Activated CD4-positive, alpha-beta memory T cell treated with anti-CD3 and anti-CD28 coated beads, Interleukin-2, amount 10 ng/mL, durations not matched to agents 7 days and 5 days (primary cell): Measurements from ENCODE around the gene RSAD2. TPM values are rescaled to one million over a fixed set of nuclear protein-coding genes. Genes with fewer than 3 reads are reported as not detected.
"Not testable (repeated sequence)": the region's sequence is repeated elsewhere in the genome, so short reads cannot be mapped to it uniquely, and the experiment has no call there.

ENCODE experiments used
- CTCF ChIA-PET: fragments of 350-600 bp; sonication (Branson Sonifier 250); formaldehyde crosslinking; loops from one replicate; lab custom pipeline; 2021; ENCODE audit warnings: antibody characterized with exemption, inconsistent platforms; lab: Charles Lee
- POLR2A ChIA-PET: fragments of 350-600 bp; sonication (Branson Sonifier 250); formaldehyde crosslinking; loops from one replicate; lab custom pipeline; 2021; ENCODE audit warnings: antibody characterized with exemption; lab: Charles Lee
- DNase-seq: peaks from one replicate; pipeline ENCODE4 v3.0.0-alpha.2; 2020
- H3K27ac Mint-ChIP-seq: one replicate; pipeline ENCODE4 v1.8.0; 2021; ENCODE audit warnings: mild to moderate bottlenecking, mixed read lengths
- H3K27me3 Mint-ChIP-seq: one replicate; pipeline ENCODE4 v1.8.0; 2021; ENCODE audit warnings: mixed read lengths
- H3K36me3 Mint-ChIP-seq: one replicate; pipeline ENCODE4 v1.8.0; 2021; ENCODE audit warnings: low read depth, mixed read lengths
- H3K4me1 Mint-ChIP-seq: one replicate; pipeline ENCODE4 v1.8.0; 2021; ENCODE audit warnings: mixed read lengths
- H3K4me3 Mint-ChIP-seq: one replicate; pipeline ENCODE4 v1.8.0; 2021; ENCODE audit warnings: mild to moderate bottlenecking, mixed read lengths
- H3K9me3 Mint-ChIP-seq: one replicate; pipeline ENCODE4 v1.8.0; 2021; ENCODE audit warnings: mixed read lengths
- total RNA-seq, 2 experiments: library from RNA; stranded (reverse); gene quantifications; one replicate each; pipeline ENCODE4 v1.2.3, GENCODE V29; 2021

RSAD2 gene
- total RNA-seq, 2 experiments from 2014 or later = 119 to 120 TPM

GRCh38 chr2:6932206-6932605 lies 54.6 kb downstream of the RSAD2 start:
- Mint-ChIP-seq H3K27ac (no peak overlapping the region), H3K4me3 (no peak overlapping the region), H3K9me3 (peaks cover 7% of the 10 kb centered on the region), H3K36me3 (peaks cover 24% of the 10 kb centered on the region), H3K27me3 (peaks cover 2% of the 10 kb centered on the region), H3K4me1 (peaks cover 13% of the 10 kb centered on the region)
- no peak for DNase-seq
- CTCF ChIA-PET = interaction anchor here (0.8 kb wide), 1 partner anchor 15 kb away, joined by 4 read pairs; no protein-coding TSS in a partner anchor
- POLR2A ChIA-PET = no interaction called here

GRCh38 chr2:6932828-6933227 lies 55.3 kb downstream of the RSAD2 start:
- H3K4me3 Mint-ChIP-seq = no peak overlapping the region

GRCh38 chr2:6933911-6934310 lies 56.3 kb downstream of the RSAD2 start:
- H3K27me3 Mint-ChIP-seq = peaks cover 2% of the 10 kb centered on the region
- ChIA-PET CTCF (no interaction called here), POLR2A (no interaction called here)
- no peak overlapping the region for H3K4me3 Mint-ChIP-seq
- DNase-seq = no peak
- no peaks in the 10 kb centered on the region for H3K9me3 Mint-ChIP-seq
- H3K4me1 Mint-ChIP-seq = peaks cover 8% of the 10 kb centered on the region
- no peak overlapping the region for H3K27ac Mint-ChIP-seq
- peaks cover 10% of the 10 kb centered on the region for H3K36me3 Mint-ChIP-seq

More at GRCh38 chr2:6932828-6933227, 55.3 kb downstream of the RSAD2 start:
- Mint-ChIP-seq H3K27me3 (peaks cover 2% of the 10 kb centered on the region), H3K9me3 (peaks cover 7% of the 10 kb centered on the region), H3K4me1 (peaks cover 13% of the 10 kb centered on the region), H3K36me3 (peaks cover 20% of the 10 kb centered on the region), H3K27ac (no peak overlapping the region)
- ChIA-PET CTCF (no interaction called here), POLR2A (no interaction called here)
- DNase-seq = no peak

GRCh38 chr2:6934345-6934744 lies 56.8 kb downstream of the RSAD2 start:
- peaks cover 4% of the 10 kb centered on the region for H3K4me1 Mint-ChIP-seq
- peaks cover 2% of the 10 kb centered on the region for H3K27me3 Mint-ChIP-seq
- no peak overlapping the region for H3K4me3 Mint-ChIP-seq
- H3K36me3 Mint-ChIP-seq = peaks cover 10% of the 10 kb centered on the region
- no peak overlapping the region for H3K27ac Mint-ChIP-seq
- ChIA-PET CTCF (no interaction called here), POLR2A (no interaction called here)
- no peaks in the 10 kb centered on the region for H3K9me3 Mint-ChIP-seq
- no peak for DNase-seq

GRCh38 chr2:6934758-6935651 lies 57.4 kb downstream of the RSAD2 start:
- no peak overlapping the region for H3K4me3 Mint-ChIP-seq
- no peak overlapping the region for H3K27ac Mint-ChIP-seq
- peaks cover 10% of the 10 kb centered on the region for H3K36me3 Mint-ChIP-seq
- ChIA-PET POLR2A (no interaction called here), CTCF (no interaction called here)
- H3K4me1 Mint-ChIP-seq = peaks cover 4% of the 10 kb centered on the region
- DNase-seq = no peak
- peaks cover 2% of the 10 kb centered on the region for H3K27me3 Mint-ChIP-seq
- no peaks in the 10 kb centered on the region for H3K9me3 Mint-ChIP-seq

- H3K27me3 Mint-ChIP-seq, H3K4me1 Mint-ChIP-seq, H3K36me3 Mint-ChIP-seq, DNase-seq, H3K27ac Mint-ChIP-seq, CTCF ChIA-PET, POLR2A ChIA-PET, H3K9me3 Mint-ChIP-seq, H3K4me3 Mint-ChIP-seq: not testable (repeated sequence)
These were observed 58.1 kb downstream of the RSAD2 start for GRCh38 chr2:6935652-6936020.

GRCh38 chr2:6937157-6937556 lies 59.6 kb downstream of the RSAD2 start:
- Mint-ChIP-seq H3K36me3 (peaks cover 16% of the 10 kb centered on the region), H3K9me3 (no peaks in the 10 kb centered on the region), H3K27me3 (peaks cover 2% of the 10 kb centered on the region), H3K4me3 (no peak overlapping the region), H3K4me1 (peaks cover 4% of the 10 kb centered on the region), H3K27ac (no peak overlapping the region)
- DNase-seq = no peak
- POLR2A ChIA-PET = no interaction called here
- CTCF ChIA-PET = no interaction called here

- Mint-ChIP-seq H3K4me3 (no peak overlapping the region), H3K9me3 (no peaks in the 10 kb centered on the region), H3K27me3 (peaks cover 2% of the 10 kb centered on the region), H3K4me1 (peaks cover 4% of the 10 kb centered on the region), H3K27ac (no peak overlapping the region), H3K36me3 (peaks cover 20% of the 10 kb centered on the region)
- POLR2A ChIA-PET = no interaction called here
- CTCF ChIA-PET = no interaction called here
- DNase-seq = no peak
These were observed 60.0 kb downstream of the RSAD2 start for GRCh38 chr2:6937582-6937981.

- Mint-ChIP-seq H3K4me1 (peaks cover 11% of the 10 kb centered on the region), H3K4me3 (no peak overlapping the region), H3K36me3 (peaks cover 29% of the 10 kb centered on the region), H3K27ac (no peak overlapping the region), H3K9me3 (no peaks in the 10 kb centered on the region), H3K27me3 (peaks cover 2% of the 10 kb centered on the region)
- CTCF ChIA-PET = no interaction called here
- DNase-seq = no peak
- POLR2A ChIA-PET = no interaction called here
These were observed 61.5 kb downstream of the RSAD2 start for GRCh38 chr2:6939071-6939470.

GRCh38 chr2:6940820-6941219 lies 63.2 kb downstream of the RSAD2 start:
- H3K9me3 Mint-ChIP-seq = no peaks in the 10 kb centered on the region
- peaks cover 32% of the 10 kb centered on the region for H3K36me3 Mint-ChIP-seq
- no peak overlapping the region for H3K27ac Mint-ChIP-seq
- no peaks in the 10 kb centered on the region for H3K27me3 Mint-ChIP-seq
- CTCF ChIA-PET = no interaction called here
- POLR2A ChIA-PET = no interaction called here
- no peak overlapping the region for H3K4me3 Mint-ChIP-seq
- peaks cover 20% of the 10 kb centered on the region for H3K4me1 Mint-ChIP-seq
- no peak for DNase-seq

GRCh38 chr2:6941299-6942046 lies 63.9 kb downstream of the RSAD2 start:
- POLR2A ChIA-PET = no interaction called here
- CTCF ChIA-PET = no interaction called here
- no peak for DNase-seq
- Mint-ChIP-seq H3K27ac (no peak overlapping the region), H3K4me1 (peaks cover 21% of the 10 kb centered on the region), H3K27me3 (no peaks in the 10 kb centered on the region), H3K4me3 (no peak overlapping the region), H3K9me3 (no peaks in the 10 kb centered on the region), H3K36me3 (peaks cover 32% of the 10 kb centered on the region)

GRCh38 chr2:6942848-6943247 lies 65.3 kb downstream of the RSAD2 start:
- no peaks in the 10 kb centered on the region for H3K9me3 Mint-ChIP-seq
- no peak overlapping the region for H3K27ac Mint-ChIP-seq
- ChIA-PET CTCF (no interaction called here), POLR2A (no interaction called here)
- no peak for DNase-seq
- no peaks in the 10 kb centered on the region for H3K27me3 Mint-ChIP-seq
- peaks cover 26% of the 10 kb centered on the region for H3K4me1 Mint-ChIP-seq
- H3K4me3 Mint-ChIP-seq = no peak overlapping the region
- peaks cover 35% of the 10 kb centered on the region for H3K36me3 Mint-ChIP-seq

- POLR2A ChIA-PET = no interaction called here
- Mint-ChIP-seq H3K4me3 (no peak overlapping the region), H3K4me1 (peaks cover 28% of the 10 kb centered on the region), H3K9me3 (no peaks in the 10 kb centered on the region), H3K27ac (no peak overlapping the region), H3K27me3 (no peaks in the 10 kb centered on the region), H3K36me3 (peaks cover 39% of the 10 kb centered on the region)
- no peak for DNase-seq
- CTCF ChIA-PET = no interaction called here
These were observed 65.9 kb downstream of the RSAD2 start for GRCh38 chr2:6943523-6943922.
